ENCODE measurements around the gene P3H4. TPM values are rescaled to one million over a fixed set of nuclear protein-coding genes. Genes with fewer than 3 reads are reported as not detected.

Gene P3H4
- total RNA-seq, 1 donor from 2014 or later, result 79.3 TPM

GRCh38 chr17:41818024-41818423 lies 6.3 kb upstream of the P3H4 start:
- no peak for DNase-seq

- no peak for DNase-seq
Measured at GRCh38 chr17:41816637-41817320, 5.0 kb upstream of the P3H4 start.

GRCh38 chr17:41814195-41814594 lies 2.4 kb upstream of the P3H4 start:
- DNase-seq, result no peak

GRCh38 chr17:41813699-41814124 lies 2.0 kb upstream of the P3H4 start:
- DNase-seq, result no peak

GRCh38 chr17:41813152-41813680 lies 1.5 kb upstream of the P3H4 start:
- DNase-seq, result peak; percentile 14

GRCh38 chr17:41812381-41813151 lies 817 bp upstream of the P3H4 start, which contains the start of gene FKBP10:
FKBP10 (plus strand) TSS chr17:41813004; CDS start chr17:41813035, 31 bp downstream.
- peak; percentile 77 for DNase-seq

- DNase-seq, result peak; percentile 15
Measured at GRCh38 chr17:41810659-41811548, 845 bp downstream of the P3H4 start.

- no peak for DNase-seq
Measured at GRCh38 chr17:41806685-41807445, 4.9 kb downstream of the P3H4 start.

GRCh38 chr17:41803049-41804020 lies 8.4 kb downstream of the P3H4 start:
- DNase-seq, result no peak

- DNase-seq, result peak; percentile 89
Measured at GRCh38 chr17:41801374-41802271, 10.1 kb downstream of the P3H4 start.

- DNase-seq, result peak; percentile 28
Measured at GRCh38 chr17:41800601-41801373, 11.0 kb downstream of the P3H4 start.

- no peak for DNase-seq
Measured at GRCh38 chr17:41799366-41799765, 12.4 kb downstream of the P3H4 start.

GRCh38 chr17:41797377-41797776 lies 14.4 kb downstream of the P3H4 start:
- DNase-seq, result no peak

- no peak for DNase-seq
Measured at GRCh38 chr17:41796121-41796895, 15.4 kb downstream of the P3H4 start.

- DNase-seq, result no peak
Measured at GRCh38 chr17:41794540-41794975, 17.2 kb downstream of the P3H4 start.

GRCh38 chr17:41793784-41794539 lies 17.8 kb downstream of the P3H4 start:
- DNase-seq, result peak; percentile 56
